ENCODE data around the gene PLAC8.
A peak's percentile ranks its signal among the peaks of the same experiment; 100 is the strongest.
"Not testable (repeated sequence)": the region's sequence is repeated elsewhere in the genome, so short reads cannot be mapped to it uniquely, and the experiment has no call there.

PLAC8 gene

DNA sequence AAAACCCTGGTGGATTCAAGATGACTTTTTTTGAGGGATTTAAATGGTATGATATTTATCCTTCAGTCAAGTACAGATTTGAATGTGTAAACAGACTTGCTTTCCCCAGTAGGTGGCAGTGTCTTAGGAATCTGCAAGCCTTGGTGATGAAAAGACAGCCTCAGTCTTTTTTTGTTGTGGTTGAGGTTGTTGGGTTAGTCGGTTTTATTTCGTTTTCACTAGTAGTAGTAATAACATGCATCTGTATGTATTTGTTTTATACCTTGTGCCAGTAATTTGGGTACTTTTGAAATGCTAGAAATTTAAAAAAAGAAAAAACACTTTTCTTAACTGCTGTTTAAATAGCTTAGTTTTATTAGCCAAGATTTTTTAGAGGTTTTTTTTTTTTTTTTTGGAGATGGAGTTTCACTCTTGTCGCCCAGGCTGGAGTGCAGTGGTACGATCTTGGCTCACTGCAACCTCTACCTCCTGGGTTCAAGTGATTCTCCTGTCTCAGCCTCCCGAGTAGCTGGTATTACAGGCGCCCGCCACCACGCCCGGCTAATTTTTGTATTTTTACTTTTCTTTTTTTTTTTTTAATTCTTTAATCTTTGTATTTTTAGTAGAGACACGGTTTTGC lies 40.3 kb downstream of the PLAC8 start:
- DNase-seq (ENCODE audit: low read depth in 3 of 3) = peak; percentile 26 to 52 (median 29)

DNA sequence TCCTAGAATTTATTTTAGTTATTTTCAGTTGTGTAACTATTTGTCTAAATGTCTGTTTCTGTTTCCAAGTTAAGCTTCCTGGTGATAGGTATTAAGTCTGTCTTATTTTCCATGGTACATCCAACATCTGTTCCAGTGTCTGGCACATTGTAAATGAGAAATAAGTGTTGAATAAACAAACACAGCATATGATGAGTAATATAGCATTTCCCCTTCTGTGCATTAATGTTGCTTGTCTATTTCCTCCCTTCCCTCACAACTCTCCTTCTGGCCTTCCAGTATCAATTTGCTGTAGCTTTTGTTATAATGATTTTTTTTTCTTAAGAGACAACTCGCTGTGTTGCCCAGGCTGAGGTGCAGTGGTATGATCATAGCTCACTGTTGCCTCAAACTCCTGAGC lies 43.4 kb downstream of the PLAC8 start:
- no peak for DNase-seq (ENCODE audit: low read depth in 3 of 3)

DNA sequence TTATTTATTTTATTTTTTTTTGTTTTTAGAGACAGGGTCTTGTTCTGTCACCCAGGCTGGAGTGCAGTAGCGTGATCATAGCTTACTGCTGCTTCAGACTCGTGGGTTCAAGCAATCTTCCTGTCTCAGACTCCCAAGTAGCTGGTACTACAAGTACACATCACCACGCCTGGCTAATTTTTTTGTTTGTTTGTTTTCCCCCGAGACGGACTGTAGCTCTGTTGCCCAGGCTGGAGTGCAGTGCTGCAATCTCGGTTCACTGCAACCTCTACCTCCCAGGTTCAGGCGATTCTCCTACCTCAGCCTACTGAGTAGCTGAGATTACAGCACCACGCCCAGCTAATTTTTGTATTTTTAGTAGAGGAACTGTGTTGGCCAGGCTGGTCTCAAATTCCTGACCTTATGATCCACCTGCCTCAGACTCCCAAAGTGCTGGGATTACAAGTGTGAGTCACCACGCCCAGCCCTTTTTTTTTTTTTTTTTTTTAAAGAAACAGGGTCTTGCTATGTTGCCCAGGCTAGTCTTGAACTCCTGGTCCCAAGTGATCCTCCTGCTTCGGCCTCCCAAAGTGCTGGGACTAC lies 47.4 kb downstream of the PLAC8 start:
- no peak for DNase-seq (ENCODE audit: low read depth in 3 of 3)

DNA sequence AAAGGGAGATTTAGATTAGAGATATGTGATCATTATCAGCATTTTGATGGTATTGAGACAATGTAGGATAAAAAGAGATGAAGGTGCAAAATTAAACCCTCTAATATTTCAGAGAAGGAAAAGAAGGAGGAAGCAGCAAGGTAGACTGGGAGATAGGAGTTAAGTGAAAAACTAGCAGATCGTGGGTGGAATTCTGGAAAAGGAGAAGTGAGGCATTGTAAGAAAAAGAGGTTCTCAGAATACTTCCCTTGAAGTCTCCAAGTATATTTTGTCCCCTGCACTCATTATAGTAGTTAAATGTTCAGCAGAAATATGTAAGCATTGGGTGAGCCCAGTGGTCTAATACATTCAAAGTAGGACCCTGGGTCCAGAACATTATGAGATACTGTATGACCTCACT lies 49.3 kb downstream of the PLAC8 start:
- no peak for DNase-seq (ENCODE audit: low read depth in 3 of 3)

DNA sequence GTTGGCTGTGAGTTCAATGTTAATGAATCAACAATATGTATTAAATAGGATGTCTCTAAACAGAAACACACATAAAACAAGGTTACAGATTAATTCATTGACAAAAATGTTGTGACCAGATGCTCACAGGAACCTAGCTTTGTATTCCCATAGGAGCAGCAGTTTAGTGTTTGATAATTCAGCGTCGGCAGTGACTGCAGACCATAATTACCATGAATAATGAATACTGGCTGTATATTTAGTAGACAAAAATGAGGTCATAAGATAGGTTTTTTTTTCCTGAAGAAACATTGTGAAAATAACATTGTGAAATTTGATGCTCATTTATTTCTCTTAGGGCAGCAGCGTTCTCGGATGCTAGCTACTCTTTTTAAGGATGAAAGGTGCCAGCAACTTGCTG lies 51.8 kb downstream of the PLAC8 start:
- DNase-seq (ENCODE audit: low read depth in 3 of 3) = no peak

DNA sequence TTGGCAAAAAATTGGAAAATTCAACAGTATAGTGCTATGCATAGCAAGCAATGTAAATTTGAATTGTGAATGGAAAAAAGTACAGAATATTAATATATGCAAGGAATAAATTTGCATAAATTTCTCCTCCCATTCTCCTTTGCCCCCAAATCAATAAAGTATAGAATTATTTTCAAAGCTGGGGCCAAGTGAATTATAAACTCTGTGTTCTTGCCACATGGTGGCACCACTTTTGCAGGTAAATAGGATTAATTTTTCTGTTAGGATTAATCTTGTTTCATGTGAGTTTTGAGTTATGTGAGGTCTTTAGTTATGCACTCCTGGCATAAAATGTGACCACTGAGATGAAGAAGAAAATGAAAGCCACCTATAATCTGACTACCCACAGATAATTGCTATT lies 59.6 kb downstream of the PLAC8 start:
- DNase-seq (ENCODE audit: low read depth in 3 of 3) = no peak

DNA sequence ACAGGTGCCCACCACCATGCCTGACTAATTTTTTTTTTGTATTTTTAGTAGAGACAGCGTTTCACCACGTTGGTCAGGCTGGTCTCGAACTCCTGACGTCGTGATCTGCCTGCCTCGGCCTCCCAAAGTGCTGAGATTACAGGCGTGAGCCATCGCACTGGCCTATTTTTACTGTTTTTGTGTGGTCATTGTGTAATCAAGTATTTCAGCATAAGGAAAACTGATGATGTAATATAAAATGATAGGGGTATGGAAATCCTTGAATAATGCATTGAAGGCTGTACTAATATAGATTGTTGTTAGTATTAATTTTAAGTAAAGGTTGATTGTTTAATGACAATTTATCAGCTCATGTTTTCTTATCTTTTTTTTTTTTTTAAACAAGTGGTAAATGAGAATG lies 65.7 kb downstream of the PLAC8 start:
- not testable (repeated sequence) for DNase-seq (ENCODE audit: low read depth in 3 of 3)

DNA sequence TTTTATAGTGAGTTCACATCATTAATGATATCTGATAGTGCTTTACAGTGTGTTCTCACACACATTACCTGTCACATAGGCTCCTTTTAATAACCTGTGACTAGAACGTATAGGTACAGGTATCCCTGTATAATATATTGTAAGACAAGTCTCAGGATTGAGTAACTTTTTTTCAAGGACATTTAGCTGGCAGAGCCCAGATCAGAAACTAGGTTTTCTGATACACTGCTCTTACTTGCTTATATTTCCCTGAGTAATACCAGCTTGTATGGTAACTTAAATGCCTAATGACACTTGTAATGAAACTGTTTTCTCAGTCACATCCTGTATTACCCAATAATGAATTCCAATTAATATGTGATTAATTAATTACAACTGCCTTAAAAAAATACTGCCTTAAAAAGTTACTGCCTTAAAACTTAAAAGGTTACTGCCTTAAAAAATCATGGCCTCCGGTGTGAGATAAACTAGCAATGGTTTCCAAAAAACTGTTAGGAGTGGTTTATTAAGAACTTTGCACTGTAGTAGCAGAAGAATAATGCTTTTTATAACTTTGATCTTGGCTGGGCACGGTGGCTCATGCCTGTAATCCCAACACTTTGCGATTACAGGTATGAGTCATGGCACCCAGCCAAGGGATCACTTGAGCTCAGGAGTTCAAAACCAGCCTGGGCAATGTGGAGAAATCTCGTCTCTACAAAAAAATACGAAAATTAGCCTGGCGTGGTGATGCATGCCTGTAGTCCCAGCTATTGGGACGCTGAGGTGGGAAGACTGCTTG lies 67.6 kb downstream of the PLAC8 start:
- DNase-seq (ENCODE audit: low read depth in 3 of 3) = no peak

DNA sequence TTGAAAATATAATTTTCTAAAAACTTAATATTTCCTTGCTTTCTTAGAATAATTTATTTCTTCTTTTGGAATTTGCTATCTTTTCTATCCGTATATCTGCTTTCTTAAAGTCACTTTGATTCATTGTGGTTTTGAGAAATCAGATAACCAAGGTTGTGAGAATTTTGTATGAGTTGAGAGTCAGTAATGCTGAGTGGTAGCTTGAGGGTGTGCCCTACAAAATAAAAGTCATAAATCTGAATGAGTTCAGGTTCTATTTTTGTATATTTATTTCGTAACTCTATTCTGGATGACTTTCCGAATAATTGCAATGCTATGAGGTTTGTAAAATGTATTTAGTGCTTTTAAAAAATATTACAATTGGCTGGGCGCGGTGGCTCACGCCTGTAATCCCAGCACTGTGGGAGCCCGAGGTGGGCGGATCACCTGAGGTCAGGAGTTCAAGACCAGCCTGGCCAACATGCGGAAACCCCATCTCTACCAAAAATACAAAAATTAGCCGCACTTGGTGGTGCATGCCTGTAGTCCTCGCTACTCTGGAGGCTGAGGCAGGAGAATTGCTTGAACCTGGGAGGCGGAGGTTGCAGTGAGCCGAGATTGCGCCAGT lies 70.6 kb downstream of the PLAC8 start:
- no peak for DNase-seq (ENCODE audit: low read depth in 3 of 3)

DNA sequence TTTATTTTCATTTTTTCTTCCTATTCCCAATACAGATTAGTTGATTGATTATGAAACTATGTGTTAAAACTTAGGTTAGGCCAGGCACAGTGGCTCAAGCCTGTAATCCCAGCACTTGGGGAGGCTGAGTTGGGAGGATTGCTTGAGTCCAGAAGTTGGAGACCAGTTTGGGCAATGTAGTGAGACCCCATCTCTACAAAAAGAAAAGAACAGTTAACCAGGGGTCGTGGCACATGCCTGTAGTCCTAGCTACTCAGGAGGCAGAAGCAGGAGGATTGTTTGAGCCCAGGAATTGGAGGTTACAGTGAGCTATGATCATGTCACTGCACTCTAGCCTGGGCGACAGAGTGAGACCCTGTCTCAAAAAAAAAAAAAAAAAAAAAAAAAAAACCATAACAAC lies 71.4 kb downstream of the PLAC8 start:
- DNase-seq (ENCODE audit: low read depth in 3 of 3) = not testable (repeated sequence)

DNA sequence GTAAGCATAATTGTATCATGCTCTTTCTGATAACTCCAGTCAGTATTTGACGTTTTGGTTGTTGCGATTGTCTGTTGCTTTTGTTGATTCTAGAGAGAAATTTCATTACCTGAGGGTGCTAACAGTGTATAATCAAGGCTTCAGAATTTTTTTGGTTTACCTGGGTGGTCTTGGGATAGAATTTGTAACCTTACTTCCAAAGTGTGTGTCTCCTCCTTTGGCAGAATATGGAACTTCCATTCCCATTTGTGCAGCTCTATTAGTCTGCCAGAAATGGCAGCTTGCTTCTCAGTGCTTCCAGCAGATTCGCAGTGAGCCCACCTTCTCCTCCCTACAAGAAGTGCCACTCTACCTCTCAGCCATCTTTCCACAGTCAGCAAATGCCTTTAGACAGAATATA lies 74.3 kb downstream of the PLAC8 start:
- DNase-seq (ENCODE audit: low read depth in 3 of 3) = no peak
